Endothelial cell of umbilical vein (primary cell): Measurements from ENCODE around the gene PDE4B. TPM values are rescaled to one million over a fixed set of nuclear protein-coding genes. Genes with fewer than 3 reads are reported as not detected.
A peak's percentile ranks its signal among the peaks of the same experiment; 100 is the strongest.

Experiments used
- BruUV-seq: library from RNA; stranded (reverse); fragments of 400-500 nt; replicated peaks from 2 replicates; lab custom pipeline; 2021; lab: Mats Ljungman, UMichigan
- CTCF ChIA-PET: fragments of 300-600, 350-600 bp; sonication (Branson Sonifier 250); formaldehyde crosslinking; loops from one replicate; lab custom pipeline; 2021; ENCODE audit warnings: antibody characterized with exemption, inconsistent platforms; lab: Charles Lee
- POLR2A ChIA-PET: fragments of 300-600, 350-600 bp; sonication (Branson Sonifier 250); formaldehyde crosslinking; loops from one replicate; lab custom pipeline; 2021; ENCODE audit warnings: antibody characterized with exemption, inconsistent platforms; lab: Charles Lee
- DNase-seq: peaks from one replicate; pipeline ENCODE4 v3.0.0-alpha.2; 2011; ENCODE audit warnings: low read depth, low spot score
- FAIRE-seq: peaks from 2 replicates; lab custom pipeline; 2011; peaks lifted over from hg19 to GRCh38; lab: Jason Lieb, UNC
- H2AFZ ChIP-seq: 2 replicates; pipeline ENCODE4 v1.6.0; 2012; ENCODE audit warnings: low read depth, low read length, control low read depth, inconsistent platforms
- H3K27ac ChIP-seq: 2 replicates; pipeline ENCODE4 v1.5.1; 2011; ENCODE audit warnings: low read depth, mild to moderate bottlenecking, control low read depth, low read length, moderate library complexity; ENCODE audit not compliant: insufficient read depth
- H3K27me3 ChIP-seq, 2 experiments: 2 replicates each; pipeline versions ENCODE4 v1.6.0 to v1.6.1; 2011; ENCODE audit warnings: low read length in 2 of 2, mixed read lengths in 1 of 2; ENCODE audit not compliant: control insufficient read depth in 2 of 2, insufficient read depth in 2 of 2
- H3K36me3 ChIP-seq, 2 experiments: 2 replicates in 1 of 2; 3 replicates in 1 of 2; pipeline ENCODE4 v1.5.1; 2011; ENCODE audit warnings: low read length in 2 of 2, mild to moderate bottlenecking in 1 of 2, moderate library complexity in 1 of 2; ENCODE audit not compliant: control insufficient read depth in 2 of 2, insufficient read depth in 2 of 2; ENCODE audit errors: extremely low read depth in 1 of 2
- H3K4me1 ChIP-seq: 3 replicates; pipeline ENCODE4 v1.5.1; 2011; ENCODE audit warnings: mild to moderate bottlenecking, low read length; ENCODE audit not compliant: control insufficient read depth, insufficient read depth; ENCODE audit errors: extremely low read depth
- H3K4me2 ChIP-seq: 2 replicates; pipeline ENCODE4 v1.6.1; 2011; ENCODE audit warnings: low read length, control low read depth, mixed read lengths; ENCODE audit not compliant: insufficient read depth
- H3K4me3 ChIP-seq, 3 experiments: fragments of 200-600 bp in 1 of 3; sonication (generic), shearing (Covaris generic) in 1 of 3; replicated peaks in 1 of 3; 2 replicates each; pipeline ENCODE4 v1.5.1; 2011 to 2016; ENCODE audit warnings: control low read depth in 3 of 3, low read length in 3 of 3, mild to moderate bottlenecking in 2 of 3, inconsistent platforms in 1 of 3, low read depth in 1 of 3, moderate library complexity in 1 of 3; ENCODE audit not compliant: insufficient read depth in 1 of 3
- H3K79me2 ChIP-seq: 2 replicates; pipeline ENCODE4 v1.6.0; 2012; ENCODE audit warnings: low read length, inconsistent platforms; ENCODE audit not compliant: control insufficient read depth, insufficient read depth
- H3K9ac ChIP-seq: replicated peaks from 2 replicates; pipeline ENCODE3; 2011; ENCODE audit warnings: low read length, control low read depth; ENCODE audit not compliant: insufficient read depth; ENCODE audit errors: extremely low read depth
- H3K9me1 ChIP-seq: replicated peaks from 3 replicates; pipeline ENCODE4 v1.6.0; 2011; ENCODE audit warnings: mild to moderate bottlenecking, low read length; ENCODE audit not compliant: control insufficient read depth, insufficient read depth; ENCODE audit errors: extremely low read depth
- H3K9me3 ChIP-seq: replicated peaks from 2 replicates; pipeline ENCODE4 v1.5.1; 2012; ENCODE audit warnings: low read length, inconsistent platforms; ENCODE audit not compliant: control insufficient read depth, insufficient read depth
- H4K20me1 ChIP-seq: replicated peaks from 2 replicates; pipeline ENCODE3; 2011; ENCODE audit warnings: mild to moderate bottlenecking, low read length; ENCODE audit not compliant: control insufficient read depth, insufficient read depth; ENCODE audit errors: extremely low read depth
- FOS ChIP-seq: IDR thresholded peaks from 2 replicates; pipeline ENCODE4 v1.6.1; 2011; ENCODE audit warnings: mild to moderate bottlenecking, low read length, moderate library complexity, borderline replicate concordance; ENCODE audit not compliant: insufficient read depth
- GATA2 ChIP-seq: IDR thresholded peaks from 2 replicates; pipeline ENCODE4 v1.7.0; 2011; ENCODE audit warnings: low read depth, mild to moderate bottlenecking, moderate library complexity, mixed read lengths, low read length; ENCODE audit not compliant: insufficient read length, insufficient read depth
- JUN ChIP-seq: IDR thresholded peaks from 2 replicates; pipeline ENCODE4 v1.6.1; 2011; ENCODE audit warnings: borderline replicate concordance, low read depth; ENCODE audit not compliant: insufficient read length, insufficient read depth
- POLR2A ChIP-seq: IDR thresholded peaks from 2 replicates; pipeline ENCODE4 v1.6.1; 2012; ENCODE audit warnings: low read depth, mild to moderate bottlenecking, control low read depth, low read length
- POLR2AphosphoS5 ChIP-seq: IDR thresholded peaks from 2 replicates; pipeline ENCODE4 v1.6.1; 2012; ENCODE audit warnings: low read depth, mild to moderate bottlenecking, control low read depth, low read length, moderate library complexity; ENCODE audit not compliant: insufficient read depth
- dilution Hi-C: fragments of 300-500 bp; cut with MboI; formaldehyde crosslinking; loops from one replicate; pipeline ENCODE4 v1.15.0; 2019; ENCODE audit warnings: low sequenced_read_pairs; ENCODE audit not compliant: extremely low pct_ligation_motif_present
- intact Hi-C: fragments of 100-400 bp; cut with micrococcal nuclease; formaldehyde crosslinking; loops from one replicate; pipeline ENCODE4 v1.10.0; 2022
- polyA plus RNA-seq, 4 experiments: library from polyadenylated mRNA; depleted of rRNA in 3 of 4; stranded (reverse) in 3 of 4; unstranded in 1 of 4; fragments of >200 nt; gene quantifications; 2 replicates each; pipeline versions ENCODE4 v1.2.1 to v1.2.3, GENCODE V29; 2011 to 2012; ENCODE audit warnings: missing spikeins in 1 of 4
- total RNA-seq: library from RNA; stranded (reverse); gene quantifications from 2 replicates; pipeline ENCODE4 v1.2.3, GENCODE V29; 2021
- TF ChIP-seq, protein P1 (sequence below): IDR thresholded peaks from 2 replicates; pipeline ENCODE4 v1.6.1; 2011; ENCODE audit not compliant: insufficient read depth, insufficient read length

Gene PDE4B
- total and polyA plus RNA-seq, 2 donors (not counting 3 experiments of a cell fraction or from before 2014, with no cell fraction given) = 63.5 to 69.8 TPM

DNA sequence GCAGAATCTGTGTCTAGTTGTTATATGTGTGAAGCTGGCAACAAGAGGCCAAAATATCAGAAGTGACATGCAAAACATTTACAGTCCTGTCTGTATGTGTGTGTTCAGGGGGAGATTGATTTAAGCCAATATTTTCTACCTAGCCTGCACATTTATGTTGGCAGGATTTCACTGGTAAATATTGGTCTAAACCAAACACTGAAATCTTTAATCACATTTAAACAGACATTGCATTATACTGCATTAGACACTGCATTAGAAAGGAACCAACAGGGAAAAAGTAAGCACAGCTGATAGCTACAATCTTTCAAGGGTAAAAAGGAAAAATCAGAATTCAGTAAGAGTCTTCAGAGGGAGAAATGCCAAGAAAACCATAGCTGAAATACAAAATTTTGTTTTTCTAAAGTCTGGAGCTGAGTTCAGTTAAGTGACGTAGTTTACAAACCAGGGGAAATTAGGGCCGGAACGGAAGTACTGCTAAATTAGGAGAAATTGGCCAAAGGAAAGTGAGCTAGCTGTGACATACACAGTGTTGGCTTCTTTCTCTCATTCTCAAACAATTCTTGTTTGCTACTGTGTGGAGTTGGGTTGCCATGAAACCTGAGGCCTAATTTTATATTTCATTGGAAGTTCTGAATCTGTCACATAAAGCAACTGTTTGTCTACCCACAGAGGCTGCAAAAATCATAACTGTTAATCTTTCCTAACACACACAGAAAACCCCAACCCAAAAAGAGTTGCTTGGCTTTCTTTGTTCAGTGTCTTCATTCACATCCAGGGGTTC, 524.0 kb downstream of the PDE4B start:
- Histone ChIP-seq H3K27ac (no peak overlapping the region), H3K9ac (no peak overlapping the region)

DNA sequence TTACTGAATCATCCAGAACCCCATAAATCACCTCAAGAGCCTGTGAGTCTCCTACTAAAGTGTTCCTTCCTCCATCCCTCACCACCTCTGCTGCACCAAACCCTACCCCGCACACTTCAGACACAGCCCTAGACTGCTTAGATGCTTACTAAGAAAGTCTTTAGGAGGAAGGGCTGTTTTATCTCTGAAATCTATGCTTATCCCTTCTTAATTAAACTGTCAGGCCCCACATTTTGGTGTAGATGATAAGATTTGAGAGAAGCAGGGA, 524.5 kb downstream of the PDE4B start:
- no peak overlapping the region for H3K4me3 ChIP-seq
- CTCF ChIA-PET = interaction anchor here (1.2 kb wide), 1 partner anchor 12 kb away, joined by 3 read pairs; no protein-coding TSS in a partner anchor
- BruUV-seq = no TSS peak
- TF ChIP-seq FOS (no peak), JUN (no peak), POLR2A (no peak), GATA2 (no peak)
- POLR2A ChIA-PET = no interaction called here
- no peaks in the 10 kb centered on the region for H4K20me1 ChIP-seq
- H3K27me3 ChIP-seq = no peaks in the 10 kb centered on the region
- H3K9me1 ChIP-seq = no peaks in the 10 kb centered on the region
- no peaks in the 10 kb centered on the region for H3K9me3 ChIP-seq
- H3K79me2 ChIP-seq = no peaks in the 10 kb centered on the region
- no peaks in the 10 kb centered on the region for H3K4me1 ChIP-seq
- FAIRE-seq = no peak
- dilution Hi-C loops (no loop called here), intact Hi-C loops (no loop called here)
- DNase-seq = no peak
- H3K36me3 ChIP-seq = no peaks in the 10 kb centered on the region
- no peak overlapping the region for H3K27ac ChIP-seq
- no peak overlapping the region for H3K4me2 ChIP-seq
- H3K9ac ChIP-seq = no peak overlapping the region
- peak overlapping the region; percentile 57 for H2AFZ ChIP-seq

More for the DNA sequence above, 524.0 kb downstream of the PDE4B start:
- Histone ChIP-seq H3K4me3 (no peak overlapping the region), H2AFZ (peak overlapping the region; percentile 57), H3K4me1 (no peaks in the 10 kb centered on the region), H3K79me2 (no peaks in the 10 kb centered on the region), H3K9me3 (no peaks in the 10 kb centered on the region), H3K36me3 (no peaks in the 10 kb centered on the region), H3K9me1 (no peaks in the 10 kb centered on the region), H4K20me1 (no peaks in the 10 kb centered on the region), H3K4me2 (no peak overlapping the region), H3K27me3 (no peaks in the 10 kb centered on the region)
- TF ChIP-seq JUN = no peak
- no peak for TF ChIP-seq FOS
- TF ChIP-seq POLR2AphosphoS5 = no peak
- no peak for TF ChIP-seq POLR2A
- TF ChIP-seq, protein P1, sequence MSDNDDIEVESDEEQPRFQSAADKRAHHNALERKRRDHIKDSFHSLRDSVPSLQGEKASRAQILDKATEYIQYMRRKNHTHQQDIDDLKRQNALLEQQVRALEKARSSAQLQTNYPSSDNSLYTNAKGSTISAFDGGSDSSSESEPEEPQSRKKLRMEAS = no peak
- DNase-seq (peak; percentile 23), FAIRE-seq (no peak)
- intact Hi-C loops = no loop called here
- ChIA-PET CTCF (interaction anchor here (1.2 kb wide), 2 partner anchors 12 to 15 kb away, joined by 3 read pairs; no protein-coding TSS in a partner anchor), POLR2A (no interaction called here)
- dilution Hi-C loops = no loop called here
- no TSS peak for BruUV-seq
